Panc1 (cell line): ENCODE measurements around the gene GCN1. TPM values are rescaled to one million over a fixed set of nuclear protein-coding genes. Genes with fewer than 3 reads are reported as not detected.
A peak's percentile ranks its signal among the peaks of the same experiment; 100 is the strongest.
"Not testable (repeated sequence)": the region's sequence is repeated elsewhere in the genome, so short reads cannot be mapped to it uniquely, and the experiment has no call there.

Experiments
- ATAC-seq: fragments of 200-7000 bp; cut with Tn5 transposase; 2 replicates; pipeline ENCODE4 v1.9.1; 2020; ENCODE audit warnings: mild to moderate bottlenecking, moderate library complexity
- BruUV-seq: library from RNA; stranded (reverse); fragments of 400-500 nt; replicated peaks from 2 replicates; lab custom pipeline; 2021; lab: Mats Ljungman, UMichigan
- CTCF ChIA-PET: fragments of 300-600 bp; sonication (Branson Sonifier 250); formaldehyde crosslinking; loops from one replicate; lab custom pipeline; 2022; ENCODE audit warnings: antibody characterized with exemption; lab: Charles Lee
- POLR2A ChIA-PET: fragments of 300-600 bp; sonication (Branson Sonifier 250); formaldehyde crosslinking; loops from one replicate; lab custom pipeline; 2022; ENCODE audit warnings: antibody characterized with exemption; lab: Charles Lee
- DNase-seq: peaks from one replicate; pipeline ENCODE4 v3.0.0-alpha.2; 2010; ENCODE audit warnings: low read depth, low spot score
- H3K27ac ChIP-seq: 2 replicates; pipeline ENCODE4 v1.5.1; 2011; ENCODE audit warnings: mild to moderate bottlenecking, low read length, inconsistent platforms
- H3K27me3 ChIP-seq: fragments of 200-500 bp; sonication (Bioruptor generic); 2 replicates; pipeline ENCODE4 v1.6.0; 2014; ENCODE audit warnings: low read length, inconsistent platforms; ENCODE audit not compliant: control insufficient read depth, insufficient read depth
- H3K36me3 ChIP-seq: fragments of 200-500 bp; sonication (Bioruptor generic); 2 replicates; pipeline ENCODE4 v1.5.1; 2014; ENCODE audit warnings: inconsistent platforms, mild to moderate bottlenecking, low read length, moderate library complexity; ENCODE audit not compliant: control insufficient read depth, insufficient read depth
- H3K4me1 ChIP-seq: 2 replicates; pipeline ENCODE4 v1.5.1; 2011; ENCODE audit warnings: inconsistent platforms, mild to moderate bottlenecking, low read length, moderate library complexity; ENCODE audit not compliant: control insufficient read depth, insufficient read depth
- H3K4me3 ChIP-seq, 2 experiments: 2 replicates each; pipeline ENCODE4 v1.5.1; 2011 to 2012; ENCODE audit warnings: low read depth in 2 of 2, low read length in 2 of 2, mild to moderate bottlenecking in 2 of 2, inconsistent platforms in 1 of 2, moderate library complexity in 1 of 2
- H3K9me3 ChIP-seq: fragments of 200-500 bp; sonication (Bioruptor generic); 2 replicates; pipeline ENCODE4 v1.5.1; 2014; ENCODE audit warnings: low read depth, mild to moderate bottlenecking, inconsistent platforms, low read length, moderate library complexity; ENCODE audit not compliant: control insufficient read depth, insufficient read depth
- CTCF ChIP-seq: fragments of 450-650 bp; IDR thresholded peaks from 2 replicates; pipeline ENCODE4 v1.5.1; 2017; ENCODE audit warnings: mild to moderate bottlenecking
- POLR2AphosphoS5 ChIP-seq: IDR thresholded peaks from 2 replicates; pipeline ENCODE4 v1.6.1; 2012; ENCODE audit warnings: mild to moderate bottlenecking, low read depth, low read length, moderate library complexity
- REST ChIP-seq, 2 experiments: IDR thresholded peaks; 2 replicates each; pipeline ENCODE4 v1.6.1; 2011 to 2012; ENCODE audit warnings: low read depth in 2 of 2, control low read depth in 1 of 2, low read length in 1 of 2, mild to moderate bottlenecking in 1 of 2, moderate library complexity in 1 of 2; ENCODE audit not compliant: insufficient read depth in 1 of 2
- SIN3A ChIP-seq: IDR thresholded peaks from 2 replicates; pipeline ENCODE4 v1.6.1; 2012; ENCODE audit warnings: low read depth, mild to moderate bottlenecking, low read length, moderate library complexity, borderline replicate concordance; ENCODE audit not compliant: insufficient read depth
- TCF7L2 ChIP-seq: IDR thresholded peaks from 2 replicates; pipeline ENCODE4 v1.6.1; 2011; ENCODE audit warnings: mild to moderate bottlenecking, low read depth, low read length, inconsistent platforms
- in situ Hi-C: cut with HindIII; loops from 2 replicates; pipeline ENCODE4 v1.10.0; 2016; ENCODE audit warnings: low sequenced_read_pairs, low pct_unique_long_range_greater_than_20kb
- intact Hi-C: fragments of 100-400 bp; cut with micrococcal nuclease; formaldehyde crosslinking; loops from one replicate; pipeline ENCODE4 v1.10.0; 2022; ENCODE audit not compliant: unreplicated experiment
- total RNA-seq: library from RNA; stranded (reverse); gene quantifications from one replicate; pipeline ENCODE4 v1.2.1, GENCODE V29; 2021; ENCODE audit not compliant: unreplicated experiment

The GCN1 gene
- total RNA-seq, 1 experiment from 2014 or later, result 175 TPM

GRCh38 chr12:120199025-120199424, 4.5 kb upstream of the GCN1 start:
- Histone ChIP-seq H3K27ac (peak overlapping the region; percentile 98), H3K4me1 (peaks cover 33% of the 10 kb centered on the region), H3K36me3 (peaks cover 23% of the 10 kb centered on the region), H3K27me3 (no peaks in the 10 kb centered on the region), H3K4me3 (peak overlapping the region; percentile 76 to 88), H3K9me3 (no peaks in the 10 kb centered on the region)
- CTCF ChIA-PET, result no interaction called here
- TF ChIP-seq CTCF, result no peak
- no peak for TF ChIP-seq TCF7L2
- no peak for TF ChIP-seq SIN3A
- TF ChIP-seq REST (IDR thresholded peaks at IDR 0.05; ENCODE audit: insufficient read depth in 1 of 2, low read depth in 2 of 2, low read length in 1 of 2), result no peak
- TF ChIP-seq POLR2AphosphoS5, result no peak
- TSS peak; percentile 79 for BruUV-seq
- intact Hi-C loops, result no loop called here
- POLR2A ChIA-PET, result no interaction called here
- DNase-seq (no peak), ATAC-seq (no peak)
- in situ Hi-C loops, result no loop called here

GRCh38 chr12:120197542-120197887, 3.0 kb upstream of the GCN1 start:
- Histone ChIP-seq H3K36me3 (peaks cover 26% of the 10 kb centered on the region), H3K9me3 (no peaks in the 10 kb centered on the region), H3K4me1 (peaks cover 33% of the 10 kb centered on the region), H3K27me3 (no peaks in the 10 kb centered on the region), H3K4me3 (peak overlapping the region; percentile 76 to 88), H3K27ac (peak overlapping the region; percentile 98)
- TSS peak; percentile 38 for BruUV-seq
- CTCF ChIA-PET, result no interaction called here
- DNase-seq (no peak), ATAC-seq (no peak)
- intact Hi-C loops, result no loop called here
- TF ChIP-seq TCF7L2 (no peak), POLR2AphosphoS5 (no peak), CTCF (no peak), SIN3A (no peak), REST (IDR thresholded peaks at IDR 0.05; ENCODE audit: insufficient read depth in 1 of 2, low read depth in 2 of 2, low read length in 1 of 2) (no peak)
- POLR2A ChIA-PET, result interaction anchor here (0.6 kb wide), 1 partner anchor 30 kb away, joined by 9 read pairs; no protein-coding TSS in a partner anchor
- in situ Hi-C loops, result no loop called here

- Histone ChIP-seq H3K4me1 (peaks cover 31% of the 10 kb centered on the region), H3K27ac (peak overlapping the region; percentile 98), H3K36me3 (peaks cover 28% of the 10 kb centered on the region), H3K4me3 (peak overlapping the region; percentile 76 to 88)
- H3K9me3 ChIP-seq, BruUV-seq, ATAC-seq, H3K27me3 ChIP-seq, CTCF ChIA-PET, in situ Hi-C loops, intact Hi-C loops, DNase-seq: not testable (repeated sequence)
- POLR2A ChIA-PET, result interaction anchor here (0.5 to 1.0 kb wide), 2 partner anchors 94 to 635 kb away, joined by 3 to 9 read pairs; partner anchors contain the start of gene RNU4-2
Observed at GRCh38 chr12:120196817-120197541, 2.5 kb upstream of the GCN1 start.
